Chondrocyte (in vitro differentiated cells): Measurements from ENCODE around the gene PIEZO2. TPM values are rescaled to one million over a fixed set of nuclear protein-coding genes. Genes with fewer than 3 reads are reported as not detected.
A peak's percentile ranks its signal among the peaks of the same experiment; 100 is the strongest.

ENCODE experiments used
- DNase-seq: peaks from one replicate; pipeline ENCODE4 v3.0.0; 2021; ENCODE audit warnings: mixed read lengths, low spot score
- H3K27ac Mint-ChIP-seq: one replicate; pipeline ENCODE4 v1.8.0; 2021; ENCODE audit warnings: mild to moderate bottlenecking, moderate library complexity, mixed read lengths; ENCODE audit not compliant: unreplicated experiment
- H3K27me3 Mint-ChIP-seq: 2 replicates; pipeline ENCODE4 v1.8.0; 2021; ENCODE audit warnings: low read depth, mixed read lengths
- H3K36me3 Mint-ChIP-seq: 2 replicates; pipeline ENCODE4 v1.8.0; 2021; ENCODE audit warnings: low read depth, mixed read lengths
- H3K4me1 Mint-ChIP-seq: 2 replicates; pipeline ENCODE4 v1.8.0; 2021; ENCODE audit warnings: low read depth, mild to moderate bottlenecking, mixed read lengths
- H3K4me3 Mint-ChIP-seq: one replicate; pipeline ENCODE4 v1.8.0; 2021; ENCODE audit warnings: mild to moderate bottlenecking, moderate library complexity, mixed read lengths; ENCODE audit not compliant: unreplicated experiment
- H3K9me3 Mint-ChIP-seq: 2 replicates; pipeline ENCODE4 v1.8.0; 2021; ENCODE audit warnings: low read depth, mixed read lengths
- total RNA-seq: library from RNA; stranded (reverse); gene quantifications from 3 replicates; pipeline ENCODE4 v1.2.1, GENCODE V29; 2021
- TF ChIP-seq, protein P1 (sequence below): fragments of 200-600 bp; sonication (generic); IDR thresholded peaks from 2 replicates; pipeline ENCODE4 v1.5.0; 2021; ENCODE audit warnings: antibody characterized with exemption, mild to moderate bottlenecking, moderate library complexity

PIEZO2 gene
- total RNA-seq, 1 donor from 2014 or later = 142 TPM

DNA sequence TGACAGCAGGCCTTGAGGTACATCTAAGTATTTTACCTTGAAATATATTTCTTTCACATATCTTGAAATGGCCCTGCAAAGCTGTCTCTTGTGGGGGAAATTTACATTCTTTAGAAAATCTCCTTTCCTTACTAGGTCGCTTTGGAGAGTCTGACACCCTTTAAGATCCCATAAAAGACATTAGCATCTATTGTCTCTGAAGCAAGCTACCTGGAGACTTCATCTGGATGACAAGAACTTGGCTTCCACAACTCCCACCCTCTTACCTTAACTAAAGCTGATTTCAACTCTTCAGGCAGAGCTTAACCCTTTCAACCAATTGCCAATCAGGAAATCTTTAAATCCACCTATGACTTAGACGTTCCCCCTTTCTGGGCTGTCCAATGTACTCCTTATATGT is 219.3 kb downstream of the PIEZO2 start:
- Mint-ChIP-seq H3K27me3 (no peaks in the 10 kb centered on the region), H3K36me3 (no peaks in the 10 kb centered on the region), H3K27ac (no peak overlapping the region), H3K9me3 (no peaks in the 10 kb centered on the region), H3K4me3 (no peak overlapping the region), H3K4me1 (peaks cover 63% of the 10 kb centered on the region)
- DNase-seq = no peak
- TF ChIP-seq, protein P1, sequence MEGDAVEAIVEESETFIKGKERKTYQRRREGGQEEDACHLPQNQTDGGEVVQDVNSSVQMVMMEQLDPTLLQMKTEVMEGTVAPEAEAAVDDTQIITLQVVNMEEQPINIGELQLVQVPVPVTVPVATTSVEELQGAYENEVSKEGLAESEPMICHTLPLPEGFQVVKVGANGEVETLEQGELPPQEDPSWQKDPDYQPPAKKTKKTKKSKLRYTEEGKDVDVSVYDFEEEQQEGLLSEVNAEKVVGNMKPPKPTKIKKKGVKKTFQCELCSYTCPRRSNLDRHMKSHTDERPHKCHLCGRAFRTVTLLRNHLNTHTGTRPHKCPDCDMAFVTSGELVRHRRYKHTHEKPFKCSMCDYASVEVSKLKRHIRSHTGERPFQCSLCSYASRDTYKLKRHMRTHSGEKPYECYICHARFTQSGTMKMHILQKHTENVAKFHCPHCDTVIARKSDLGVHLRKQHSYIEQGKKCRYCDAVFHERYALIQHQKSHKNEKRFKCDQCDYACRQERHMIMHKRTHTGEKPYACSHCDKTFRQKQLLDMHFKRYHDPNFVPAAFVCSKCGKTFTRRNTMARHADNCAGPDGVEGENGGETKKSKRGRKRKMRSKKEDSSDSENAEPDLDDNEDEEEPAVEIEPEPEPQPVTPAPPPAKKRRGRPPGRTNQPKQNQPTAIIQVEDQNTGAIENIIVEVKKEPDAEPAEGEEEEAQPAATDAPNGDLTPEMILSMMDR = no peak

DNA sequence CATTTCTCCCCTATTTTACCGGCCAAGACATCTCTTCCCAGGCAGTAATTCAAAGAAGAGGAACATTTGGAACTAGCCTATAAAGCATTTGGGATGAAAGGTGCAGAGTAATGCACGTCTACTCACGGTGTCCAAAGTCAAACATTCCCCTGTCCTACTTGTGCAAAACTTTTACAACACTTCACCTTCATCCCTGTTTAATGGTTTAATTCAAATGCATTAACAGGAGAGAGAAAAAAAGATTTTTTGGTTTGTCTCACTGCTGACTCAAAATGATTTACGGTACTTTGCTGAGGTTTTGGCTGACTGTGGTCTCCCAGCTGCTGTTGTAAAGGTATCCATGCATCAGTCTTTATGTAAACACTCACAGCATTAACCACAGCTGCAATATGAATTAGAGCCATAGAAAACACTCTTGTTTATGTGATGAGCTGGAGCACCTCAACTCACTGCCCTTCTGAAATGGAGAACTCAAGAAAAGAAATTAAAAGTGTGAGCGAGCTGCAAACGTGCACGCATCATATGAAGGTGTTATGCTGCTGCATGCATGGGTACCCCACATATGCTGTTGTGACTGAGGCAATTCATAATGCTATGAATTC is 220.5 kb downstream of the PIEZO2 start:
- H3K36me3 Mint-ChIP-seq = no peaks in the 10 kb centered on the region

DNA sequence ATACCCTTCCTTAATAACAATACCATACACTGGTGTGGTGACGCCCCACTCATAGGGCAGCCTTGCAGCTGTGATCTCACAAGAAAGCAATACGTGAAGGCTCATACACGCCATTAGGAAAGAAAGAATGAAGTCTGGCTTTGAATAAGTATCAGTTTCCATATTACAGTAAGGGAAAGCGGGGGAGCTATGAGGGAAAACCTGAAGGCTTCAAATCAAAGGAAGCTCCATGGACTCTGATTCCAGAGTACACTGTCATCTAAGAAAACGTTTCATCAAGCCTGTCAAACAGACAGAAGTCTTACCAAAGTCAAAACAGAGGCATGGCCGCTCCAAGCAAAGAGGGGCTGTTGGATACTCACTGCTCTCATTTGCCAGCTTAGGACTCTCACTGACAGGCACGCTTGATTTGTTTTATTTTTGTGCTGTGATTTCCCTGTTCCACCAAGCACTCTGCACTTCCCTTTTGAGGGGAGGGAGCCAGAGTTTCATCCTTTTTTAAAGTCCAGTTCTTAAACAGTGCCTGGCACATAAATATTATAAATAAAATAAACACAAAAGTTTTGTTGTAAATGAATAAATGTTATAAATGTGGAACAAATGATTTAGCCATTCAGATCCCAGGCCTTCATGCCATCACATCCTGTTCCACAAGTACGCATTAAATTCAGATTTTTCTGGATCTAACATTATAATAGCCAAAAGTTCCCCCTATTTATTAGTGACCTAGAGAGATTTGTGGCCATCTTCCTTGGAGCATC is 221.2 kb downstream of the PIEZO2 start:
- Mint-ChIP-seq H3K9me3 (no peaks in the 10 kb centered on the region), H3K36me3 (no peaks in the 10 kb centered on the region), H3K27me3 (no peaks in the 10 kb centered on the region), H3K4me3 (peak overlapping the region; percentile 10), H3K4me1 (peaks cover 68% of the 10 kb centered on the region), H3K27ac (peak overlapping the region; percentile 94)
- no peak for DNase-seq
- TF ChIP-seq, protein P1 = no peak

More for the DNA sequence above, 220.5 kb downstream of the PIEZO2 start:
- H3K4me1 Mint-ChIP-seq = peaks cover 61% of the 10 kb centered on the region
- H3K27me3 Mint-ChIP-seq = no peaks in the 10 kb centered on the region
- no peaks in the 10 kb centered on the region for H3K9me3 Mint-ChIP-seq
- no peak for DNase-seq
- H3K4me3 Mint-ChIP-seq = no peak overlapping the region
- TF ChIP-seq, protein P1 = no peak
- peak overlapping the region; percentile 94 for H3K27ac Mint-ChIP-seq

DNA sequence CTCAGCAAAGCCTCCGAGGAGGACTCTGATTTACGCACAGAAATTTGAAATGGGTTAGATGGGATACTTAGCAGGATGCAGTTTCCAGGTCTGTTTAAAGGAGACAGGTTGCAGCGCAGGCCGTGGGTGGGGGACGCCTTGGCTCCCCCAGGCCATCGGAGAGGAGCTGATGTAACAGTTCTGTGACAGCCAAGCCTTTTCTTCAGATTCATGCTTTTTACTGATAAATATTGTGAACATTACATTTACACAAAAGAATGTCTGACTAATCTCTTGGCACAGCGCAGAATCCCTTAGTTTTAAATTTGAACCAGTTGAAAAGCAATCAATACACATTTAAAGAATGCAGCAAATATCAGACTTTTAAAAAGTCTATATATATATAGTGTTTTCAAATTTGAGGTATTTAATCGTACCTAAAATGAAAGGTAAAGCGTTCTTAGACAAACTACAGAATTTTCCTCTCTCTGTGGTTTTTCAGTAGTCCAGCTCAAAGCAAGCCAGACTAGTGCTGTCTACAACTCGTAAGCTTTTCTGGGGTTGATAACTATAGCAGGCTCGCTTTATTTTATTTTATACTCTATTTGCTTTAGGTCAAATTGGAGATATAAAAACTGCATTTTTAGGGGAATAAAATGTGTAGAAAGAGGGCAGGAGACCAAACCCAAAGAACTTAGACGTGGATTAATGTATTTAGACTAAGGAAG is 221.9 kb downstream of the PIEZO2 start:
- peaks cover 75% of the 10 kb centered on the region for H3K4me1 Mint-ChIP-seq
- peak overlapping the region; percentile 94 for H3K27ac Mint-ChIP-seq

More for the DNA sequence above, 221.9 kb downstream of the PIEZO2 start:
- TF ChIP-seq, protein P1 = no peak
- Mint-ChIP-seq H3K9me3 (no peaks in the 10 kb centered on the region), H3K4me3 (peak overlapping the region; percentile 67), H3K27me3 (no peaks in the 10 kb centered on the region), H3K36me3 (no peaks in the 10 kb centered on the region)
- DNase-seq = no peak
